Panc1 (cell line): ENCODE measurements around the gene IDI2. TPM values are rescaled to one million over a fixed set of nuclear protein-coding genes. Genes with fewer than 3 reads are reported as not detected.

Experiments
- ATAC-seq: fragments of 200-7000 bp; cut with Tn5 transposase; 2 replicates; pipeline ENCODE4 v1.9.1; 2020; ENCODE audit warnings: mild to moderate bottlenecking, moderate library complexity
- BruUV-seq: library from RNA; stranded (reverse); fragments of 400-500 nt; replicated peaks from 2 replicates; lab custom pipeline; 2021; lab: Mats Ljungman, UMichigan
- CTCF ChIA-PET: fragments of 300-600 bp; sonication (Branson Sonifier 250); formaldehyde crosslinking; loops from one replicate; lab custom pipeline; 2022; ENCODE audit warnings: antibody characterized with exemption; lab: Charles Lee
- POLR2A ChIA-PET: fragments of 300-600 bp; sonication (Branson Sonifier 250); formaldehyde crosslinking; loops from one replicate; lab custom pipeline; 2022; ENCODE audit warnings: antibody characterized with exemption; lab: Charles Lee
- DNase-seq: peaks from one replicate; pipeline ENCODE4 v3.0.0-alpha.2; 2010; ENCODE audit warnings: low read depth, low spot score
- H3K27ac ChIP-seq: 2 replicates; pipeline ENCODE4 v1.5.1; 2011; ENCODE audit warnings: mild to moderate bottlenecking, low read length, inconsistent platforms
- H3K27me3 ChIP-seq: fragments of 200-500 bp; sonication (Bioruptor generic); 2 replicates; pipeline ENCODE4 v1.6.0; 2014; ENCODE audit warnings: low read length, inconsistent platforms; ENCODE audit not compliant: control insufficient read depth, insufficient read depth
- H3K36me3 ChIP-seq: fragments of 200-500 bp; sonication (Bioruptor generic); 2 replicates; pipeline ENCODE4 v1.5.1; 2014; ENCODE audit warnings: inconsistent platforms, mild to moderate bottlenecking, low read length, moderate library complexity; ENCODE audit not compliant: control insufficient read depth, insufficient read depth
- H3K4me1 ChIP-seq: 2 replicates; pipeline ENCODE4 v1.5.1; 2011; ENCODE audit warnings: inconsistent platforms, mild to moderate bottlenecking, low read length, moderate library complexity; ENCODE audit not compliant: control insufficient read depth, insufficient read depth
- H3K4me3 ChIP-seq, 2 experiments: 2 replicates each; pipeline ENCODE4 v1.5.1; 2011 to 2012; ENCODE audit warnings: low read depth in 2 of 2, low read length in 2 of 2, mild to moderate bottlenecking in 2 of 2, inconsistent platforms in 1 of 2, moderate library complexity in 1 of 2
- H3K9me3 ChIP-seq: fragments of 200-500 bp; sonication (Bioruptor generic); 2 replicates; pipeline ENCODE4 v1.5.1; 2014; ENCODE audit warnings: low read depth, mild to moderate bottlenecking, inconsistent platforms, low read length, moderate library complexity; ENCODE audit not compliant: control insufficient read depth, insufficient read depth
- POLR2AphosphoS5 ChIP-seq: IDR thresholded peaks from 2 replicates; pipeline ENCODE4 v1.6.1; 2012; ENCODE audit warnings: mild to moderate bottlenecking, low read depth, low read length, moderate library complexity
- SIN3A ChIP-seq: IDR thresholded peaks from 2 replicates; pipeline ENCODE4 v1.6.1; 2012; ENCODE audit warnings: low read depth, mild to moderate bottlenecking, low read length, moderate library complexity, borderline replicate concordance; ENCODE audit not compliant: insufficient read depth
- TCF7L2 ChIP-seq: IDR thresholded peaks from 2 replicates; pipeline ENCODE4 v1.6.1; 2011; ENCODE audit warnings: mild to moderate bottlenecking, low read depth, low read length, inconsistent platforms
- in situ Hi-C: cut with HindIII; loops from 2 replicates; pipeline ENCODE4 v1.10.0; 2016; ENCODE audit warnings: low sequenced_read_pairs, low pct_unique_long_range_greater_than_20kb
- intact Hi-C: fragments of 100-400 bp; cut with micrococcal nuclease; formaldehyde crosslinking; loops from one replicate; pipeline ENCODE4 v1.10.0; 2022; ENCODE audit not compliant: unreplicated experiment
- total RNA-seq: library from RNA; stranded (reverse); gene quantifications from one replicate; pipeline ENCODE4 v1.2.1, GENCODE V29; 2021; ENCODE audit not compliant: unreplicated experiment
- TF ChIP-seq, protein P1 (sequence below), 2 experiments: IDR thresholded peaks; 2 replicates each; pipeline ENCODE4 v1.6.1; 2011 to 2012; ENCODE audit warnings: low read depth in 2 of 2, control low read depth in 1 of 2, low read length in 1 of 2, mild to moderate bottlenecking in 1 of 2, moderate library complexity in 1 of 2; ENCODE audit not compliant: insufficient read depth in 1 of 2
- TF ChIP-seq, protein P2 (sequence below): fragments of 450-650 bp; IDR thresholded peaks from 2 replicates; pipeline ENCODE4 v1.5.1; 2017; ENCODE audit warnings: mild to moderate bottlenecking

IDI2 gene
- total RNA-seq, 1 experiment from 2014 or later: not detected

- intact Hi-C loops (no loop called here), in situ Hi-C loops (no loop called here)
- peaks cover 24% of the 10 kb centered on the region for H3K4me1 ChIP-seq
- no peaks in the 10 kb centered on the region for H3K9me3 ChIP-seq
- ChIA-PET POLR2A (interaction anchor here (0.6 to 0.7 kb wide), 2 partner anchors 15 to 128 kb away, joined by 4 to 6 read pairs; no protein-coding TSS in a partner anchor), CTCF (no interaction called here)
- BruUV-seq: no TSS peak
- peaks cover 4% of the 10 kb centered on the region for H3K36me3 ChIP-seq
- DNase-seq (peak; percentile 78), ATAC-seq (peak; percentile 94)
- H3K27me3 ChIP-seq: no peaks in the 10 kb centered on the region
- peak within 1 kb of the TSS; percentile 60 to 89 for H3K4me3 ChIP-seq
- peak within 1 kb of the TSS; percentile 89 for H3K27ac ChIP-seq
- TF ChIP-seq TCF7L2 (peak; percentile 98), POLR2AphosphoS5 (peak; percentile 43; the same call in 1 of the 2 replicates), SIN3A (peak; percentile 20; the same call in 1 of the 2 replicates)
- TF ChIP-seq, protein P1, sequence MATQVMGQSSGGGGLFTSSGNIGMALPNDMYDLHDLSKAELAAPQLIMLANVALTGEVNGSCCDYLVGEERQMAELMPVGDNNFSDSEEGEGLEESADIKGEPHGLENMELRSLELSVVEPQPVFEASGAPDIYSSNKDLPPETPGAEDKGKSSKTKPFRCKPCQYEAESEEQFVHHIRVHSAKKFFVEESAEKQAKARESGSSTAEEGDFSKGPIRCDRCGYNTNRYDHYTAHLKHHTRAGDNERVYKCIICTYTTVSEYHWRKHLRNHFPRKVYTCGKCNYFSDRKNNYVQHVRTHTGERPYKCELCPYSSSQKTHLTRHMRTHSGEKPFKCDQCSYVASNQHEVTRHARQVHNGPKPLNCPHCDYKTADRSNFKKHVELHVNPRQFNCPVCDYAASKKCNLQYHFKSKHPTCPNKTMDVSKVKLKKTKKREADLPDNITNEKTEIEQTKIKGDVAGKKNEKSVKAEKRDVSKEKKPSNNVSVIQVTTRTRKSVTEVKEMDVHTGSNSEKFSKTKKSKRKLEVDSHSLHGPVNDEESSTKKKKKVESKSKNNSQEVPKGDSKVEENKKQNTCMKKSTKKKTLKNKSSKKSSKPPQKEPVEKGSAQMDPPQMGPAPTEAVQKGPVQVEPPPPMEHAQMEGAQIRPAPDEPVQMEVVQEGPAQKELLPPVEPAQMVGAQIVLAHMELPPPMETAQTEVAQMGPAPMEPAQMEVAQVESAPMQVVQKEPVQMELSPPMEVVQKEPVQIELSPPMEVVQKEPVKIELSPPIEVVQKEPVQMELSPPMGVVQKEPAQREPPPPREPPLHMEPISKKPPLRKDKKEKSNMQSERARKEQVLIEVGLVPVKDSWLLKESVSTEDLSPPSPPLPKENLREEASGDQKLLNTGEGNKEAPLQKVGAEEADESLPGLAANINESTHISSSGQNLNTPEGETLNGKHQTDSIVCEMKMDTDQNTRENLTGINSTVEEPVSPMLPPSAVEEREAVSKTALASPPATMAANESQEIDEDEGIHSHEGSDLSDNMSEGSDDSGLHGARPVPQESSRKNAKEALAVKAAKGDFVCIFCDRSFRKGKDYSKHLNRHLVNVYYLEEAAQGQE (IDR thresholded peaks at IDR 0.05; ENCODE audit: insufficient read depth in 1 of 2, low read depth in 2 of 2, low read length in 1 of 2): no peak
- TF ChIP-seq, protein P2, sequence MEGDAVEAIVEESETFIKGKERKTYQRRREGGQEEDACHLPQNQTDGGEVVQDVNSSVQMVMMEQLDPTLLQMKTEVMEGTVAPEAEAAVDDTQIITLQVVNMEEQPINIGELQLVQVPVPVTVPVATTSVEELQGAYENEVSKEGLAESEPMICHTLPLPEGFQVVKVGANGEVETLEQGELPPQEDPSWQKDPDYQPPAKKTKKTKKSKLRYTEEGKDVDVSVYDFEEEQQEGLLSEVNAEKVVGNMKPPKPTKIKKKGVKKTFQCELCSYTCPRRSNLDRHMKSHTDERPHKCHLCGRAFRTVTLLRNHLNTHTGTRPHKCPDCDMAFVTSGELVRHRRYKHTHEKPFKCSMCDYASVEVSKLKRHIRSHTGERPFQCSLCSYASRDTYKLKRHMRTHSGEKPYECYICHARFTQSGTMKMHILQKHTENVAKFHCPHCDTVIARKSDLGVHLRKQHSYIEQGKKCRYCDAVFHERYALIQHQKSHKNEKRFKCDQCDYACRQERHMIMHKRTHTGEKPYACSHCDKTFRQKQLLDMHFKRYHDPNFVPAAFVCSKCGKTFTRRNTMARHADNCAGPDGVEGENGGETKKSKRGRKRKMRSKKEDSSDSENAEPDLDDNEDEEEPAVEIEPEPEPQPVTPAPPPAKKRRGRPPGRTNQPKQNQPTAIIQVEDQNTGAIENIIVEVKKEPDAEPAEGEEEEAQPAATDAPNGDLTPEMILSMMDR: no peak
These were observed 23.2 kb upstream of the IDI2 start, which contains the start of gene IDI1 for GRCh38 chr10:1048732-1049424. Gene IDI1 (minus strand): TSS chr10:1049119. CDS start chr10:1049003, 116 bp downstream.

- Histone ChIP-seq H3K36me3 (peaks cover 5% of the 10 kb centered on the region), H3K4me3 (peak overlapping the region; percentile 60 to 89), H3K4me1 (peaks cover 24% of the 10 kb centered on the region), H3K9me3 (no peaks in the 10 kb centered on the region), H3K27me3 (no peaks in the 10 kb centered on the region), H3K27ac (peak overlapping the region; percentile 80)
- intact Hi-C loops (no loop called here), in situ Hi-C loops (no loop called here)
- ChIA-PET CTCF (no interaction called here), POLR2A (interaction anchor here (0.6 to 0.7 kb wide), 2 partner anchors 15 to 127 kb away, joined by 4 to 6 read pairs; no protein-coding TSS in a partner anchor)
- ATAC-seq: peak; percentile 35
- BruUV-seq: TSS peak; percentile 78
- DNase-seq: no peak
- TF ChIP-seq, protein P1 (IDR thresholded peaks at IDR 0.05; ENCODE audit: insufficient read depth in 1 of 2, low read depth in 2 of 2, low read length in 1 of 2): no peak
- TF ChIP-seq POLR2AphosphoS5: no peak
- TF ChIP-seq TCF7L2: no peak
- no peak for TF ChIP-seq SIN3A
- TF ChIP-seq, protein P2: no peak
These were observed 22.7 kb upstream of the IDI2 start for GRCh38 chr10:1048349-1048731.
